Prostate gland (tissue), 2 donors: ENCODE results near the gene UIMC1.

Source experiments
- CTCF ChIP-seq, 4 experiments: fragments of 200-600 bp in 2 of 4; fragments of 450-650 bp in 2 of 4; sonication (generic) in 2 of 4; IDR thresholded peaks; 1 replicate in 3 of 4; 2 replicates in 1 of 4; pipeline ENCODE4 v1.5.1; 2016 to 2019; ENCODE audit warnings: antibody characterized with exemption in 4 of 4, mild to moderate bottlenecking in 2 of 4, moderate library complexity in 2 of 4
- POLR2A ChIP-seq: fragments of 450-650 bp; IDR thresholded peaks from one replicate; pipeline ENCODE4 v1.6.1; 2016; ENCODE audit warnings: antibody characterized with exemption, mild to moderate bottlenecking
- POLR2AphosphoS5 ChIP-seq: sonication (generic); formaldehyde crosslinking; IDR thresholded peaks from one replicate; pipeline ENCODE4 v1.6.1; 2017; ENCODE audit warnings: antibody characterized with exemption

GRCh38 chr5:176904276-176904675, 102.3 kb downstream of the UIMC1 start:
- TF ChIP-seq CTCF (IDR thresholded peaks at IDR 0.05), result no peak
- TF ChIP-seq POLR2AphosphoS5, result no peak
- no peak for TF ChIP-seq POLR2A
